ENCODE data around the gene STXBP6.

GRCh38 chr14:24984846-24985589, 64.9 kb downstream of the STXBP6 start:
- TF ChIP-seq REST (IDR thresholded peaks at IDR 0.05; ENCODE audit: unreplicated experiment) (no peak), CTCF (conservative IDR thresholded peaks at IDR 0.05; ENCODE audit: low read depth in 2 of 2) (no peak), POLR2AphosphoS5 (IDR thresholded peaks at IDR 0.05; ENCODE audit: low read depth) (no peak), EZH2phosphoT487 (IDR thresholded peaks at IDR 0.05; ENCODE audit: unreplicated experiment) (no peak), EZH2 (IDR thresholded peaks at IDR 0.05; ENCODE audit: low read depth, unreplicated experiment) (no peak), CREB1 (CRISPR knock-in tag; IDR thresholded peaks at IDR 0.05; ENCODE audit: low read depth) (no peak), ZNF331 (CRISPR knock-in tag; IDR thresholded peaks at IDR 0.05; ENCODE audit: low read depth) (no peak), NANOG (IDR thresholded peaks at IDR 0.05; ENCODE audit: borderline replicate concordance) (no peak), STAT1 (IDR thresholded peaks at IDR 0.05; ENCODE audit: unreplicated experiment) (no peak)

Data from GM23338 (cell line).